Measurements from ENCODE around the gene TACC2.

Gene TACC2

DNA sequence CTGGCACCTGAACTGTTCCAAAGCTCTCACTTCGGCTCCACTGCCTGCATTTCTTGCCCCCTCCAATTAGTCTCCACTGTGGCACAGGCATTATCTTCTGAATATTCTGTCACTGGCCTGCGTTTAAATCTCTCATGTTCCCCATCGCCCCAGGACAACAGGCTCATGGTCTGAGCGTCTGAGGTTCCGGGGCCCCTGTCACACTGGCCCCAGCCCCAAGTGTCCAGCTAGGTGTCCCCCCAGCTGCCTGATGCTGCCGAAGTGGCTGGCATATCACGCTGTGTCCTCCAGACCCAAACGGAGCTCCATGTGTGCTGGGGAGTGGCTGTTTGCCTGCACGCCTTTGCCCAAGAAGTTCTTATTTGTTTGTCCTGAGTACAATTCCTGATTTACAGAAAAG lies 135.4 kb downstream of the TACC2 start:
- no peak for DNase-seq (ENCODE audit: low read depth in 2 of 2)

DNA sequence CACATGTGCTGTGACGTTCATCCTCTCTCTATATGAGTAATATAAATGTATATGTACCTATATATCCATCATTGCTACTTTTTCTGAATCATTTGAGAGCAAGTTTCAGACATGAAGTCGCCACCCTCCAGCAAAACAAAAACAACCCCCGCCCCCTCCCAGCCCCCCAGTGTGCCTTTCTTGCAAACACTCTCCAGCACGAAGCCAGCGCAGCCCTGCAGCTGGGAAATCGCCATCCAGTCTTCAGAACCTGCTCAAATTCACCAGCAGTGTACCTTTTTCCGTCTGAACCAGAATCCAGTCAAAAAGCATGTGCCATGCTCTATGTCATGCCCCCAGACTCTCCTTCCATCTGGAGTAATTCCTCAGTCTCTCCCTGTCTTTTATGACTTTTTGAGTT lies 135.8 kb downstream of the TACC2 start:
- no peak for DNase-seq (ENCODE audit: low read depth in 2 of 2)

DNA sequence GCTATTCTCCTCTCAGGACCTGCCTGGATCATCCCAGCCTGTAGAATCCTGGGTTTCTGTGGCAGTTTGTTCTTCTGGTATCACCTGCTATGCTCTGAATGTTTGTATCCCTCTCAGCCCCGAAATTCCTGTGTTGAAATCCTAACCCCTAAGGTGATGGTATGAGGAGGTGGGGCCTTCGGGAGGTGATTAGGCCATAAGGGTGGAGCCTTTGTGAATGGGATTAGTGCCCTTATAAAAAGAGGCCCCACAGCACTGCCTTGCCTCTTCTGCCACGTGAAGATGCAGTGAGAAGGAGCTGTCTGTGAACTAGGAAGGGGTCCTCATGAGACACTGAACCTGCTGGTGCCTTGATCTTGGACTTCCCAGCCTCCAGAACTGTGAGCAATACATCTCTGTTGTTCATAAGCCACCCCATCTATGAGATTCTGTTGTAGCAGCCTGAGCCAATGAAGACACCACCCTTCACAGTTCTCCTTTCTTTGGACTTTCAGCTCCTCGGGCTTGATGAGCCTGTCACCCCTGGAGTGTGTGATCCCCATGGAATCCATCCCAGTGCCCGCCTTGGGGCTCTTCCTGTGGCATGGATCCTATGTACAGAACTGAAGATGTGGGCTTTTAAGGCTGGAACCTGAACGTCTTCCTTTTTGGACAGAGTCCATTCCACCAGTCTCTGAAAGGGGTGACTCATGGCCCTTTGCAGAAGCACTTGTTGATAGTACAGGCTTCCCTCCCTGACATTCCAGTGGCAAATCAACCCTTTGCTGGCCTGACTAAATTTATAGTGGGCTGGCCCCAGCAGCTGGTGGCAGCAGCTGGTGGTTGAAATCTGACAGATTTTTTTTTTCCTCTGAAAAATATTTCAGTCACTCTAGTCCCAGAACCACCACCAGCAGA lies 138.0 kb downstream of the TACC2 start:
- no peak for DNase-seq (ENCODE audit: low read depth in 2 of 2)

- DNase-seq (ENCODE audit: low read depth in 2 of 2): no peak
Observed at GRCh38 chr10:122127943-122128342, 139.0 kb downstream of the TACC2 start.

GRCh38 chr10:122128357-122128756 lies 139.4 kb downstream of the TACC2 start:
- no peak for DNase-seq (ENCODE audit: low read depth in 2 of 2)

DNA sequence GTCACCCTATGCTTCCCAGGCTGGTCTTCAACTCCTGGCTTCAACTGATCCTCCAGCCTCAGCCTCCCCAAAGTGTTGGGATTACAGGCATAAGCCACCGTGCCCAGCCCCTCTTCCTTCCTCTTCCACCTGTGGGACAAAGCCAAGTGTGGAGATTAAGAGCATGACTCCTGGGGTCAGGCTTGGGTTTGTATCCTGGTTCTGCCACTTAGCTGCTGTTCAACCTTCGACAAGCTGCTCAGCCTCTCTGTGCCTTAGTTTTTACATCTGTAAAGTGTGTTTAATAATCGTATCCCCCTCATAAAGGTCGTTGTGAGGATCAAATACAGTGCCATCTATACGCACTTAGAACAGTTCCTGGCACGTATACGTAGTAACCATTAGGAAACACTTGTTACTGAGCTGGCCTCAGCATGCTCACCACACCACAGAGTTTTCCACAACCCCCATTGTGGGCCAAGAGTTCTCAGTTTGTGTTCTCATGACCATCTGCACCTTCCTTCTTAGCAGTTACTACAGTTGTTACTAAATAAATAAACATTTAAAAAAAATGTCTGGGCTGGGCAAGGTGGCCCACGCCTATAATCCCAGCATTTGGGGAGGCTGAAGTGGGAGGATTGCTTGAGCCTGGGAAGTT lies 141.6 kb downstream of the TACC2 start:
- DNase-seq (ENCODE audit: low read depth in 2 of 2): no peak

DNA sequence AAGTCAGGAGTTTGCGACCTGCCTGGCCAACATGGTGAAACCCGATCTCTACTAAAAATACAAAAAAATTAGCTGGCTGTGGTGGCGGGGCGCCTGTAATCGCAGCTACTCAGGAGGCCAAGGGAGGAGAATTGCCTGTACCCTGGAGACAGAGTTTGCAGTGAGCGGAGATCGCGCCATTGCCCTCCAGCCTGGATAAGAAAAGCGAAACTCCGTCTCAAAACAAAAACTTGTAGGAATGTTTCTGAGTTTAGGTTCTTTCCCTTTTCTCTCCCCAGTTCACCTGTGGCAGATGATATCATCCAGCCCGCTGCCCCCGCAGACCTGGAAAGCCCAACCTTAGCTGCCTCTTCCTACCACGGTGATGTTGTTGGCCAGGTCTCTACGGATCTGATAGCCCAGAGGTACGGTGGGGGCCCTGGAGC lies 143.4 kb downstream of the TACC2 start:
- no peak for DNase-seq (ENCODE audit: low read depth in 2 of 2)

DNA sequence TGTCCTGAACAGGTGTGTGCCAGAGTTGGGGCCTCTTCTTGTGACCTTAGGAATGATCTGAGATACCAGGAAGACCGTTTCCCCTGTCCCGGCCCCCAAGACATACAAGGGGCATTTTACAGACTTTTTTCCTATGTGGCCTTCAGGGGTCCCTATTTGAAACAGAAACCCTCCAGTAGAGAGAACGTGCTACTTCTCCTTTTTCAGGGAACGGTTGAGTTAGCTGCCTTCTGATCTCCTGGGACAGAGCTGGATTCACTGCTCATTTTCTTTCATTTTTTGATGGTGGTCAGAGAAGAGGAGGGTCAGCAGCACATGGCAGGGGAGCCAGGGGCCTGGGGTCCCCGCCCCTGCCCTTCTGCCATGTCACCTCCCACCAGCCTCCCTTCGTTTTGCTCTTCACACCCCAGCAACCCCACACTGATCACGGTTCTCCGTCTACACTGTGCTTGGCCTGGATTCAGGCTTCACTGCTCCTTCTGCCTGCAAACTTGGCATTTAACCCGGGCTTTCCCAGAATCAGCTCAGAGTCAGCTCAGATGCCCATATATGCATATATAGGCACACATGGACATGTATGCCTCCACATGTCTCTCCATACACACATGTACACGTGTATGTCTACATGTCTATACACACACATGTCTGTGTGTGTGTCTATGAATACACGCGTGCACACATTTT lies 144.1 kb downstream of the TACC2 start:
- no peak for DNase-seq (ENCODE audit: low read depth in 2 of 2)

- no peak for DNase-seq (ENCODE audit: low read depth in 2 of 2)
Observed at GRCh38 chr10:122135251-122136025, 146.5 kb downstream of the TACC2 start.

GRCh38 chr10:122138831-122139625 lies 150.1 kb downstream of the TACC2 start:
- DNase-seq (ENCODE audit: low read depth in 2 of 2): no peak

DNA sequence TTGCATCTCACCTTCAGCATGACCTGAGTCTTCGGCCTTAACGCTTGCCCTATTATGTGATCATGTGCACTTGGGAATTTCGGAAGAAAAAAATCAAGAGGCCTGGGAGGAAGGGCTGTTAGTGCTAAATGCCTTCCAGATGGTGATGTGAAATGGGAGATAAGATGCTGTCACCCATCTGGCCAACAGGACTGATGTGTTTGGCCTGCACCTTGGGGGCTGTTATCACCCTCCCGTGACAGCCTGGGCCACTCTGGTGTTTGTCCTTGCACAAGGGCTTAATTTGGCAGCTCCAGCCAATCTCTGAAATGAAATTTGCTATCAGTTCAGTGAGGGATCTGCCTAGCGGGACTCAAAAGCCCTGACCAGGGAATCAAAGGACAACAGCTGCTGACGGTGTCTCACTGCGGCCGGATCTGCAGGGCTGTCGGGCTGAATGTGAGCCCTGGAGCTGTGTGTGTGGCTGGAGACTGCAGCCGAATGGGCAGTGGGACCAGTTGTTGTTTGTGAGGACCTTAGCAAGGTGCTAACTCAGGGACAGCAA lies 150.7 kb downstream of the TACC2 start:
- DNase-seq (ENCODE audit: low read depth in 2 of 2): no peak

DNA sequence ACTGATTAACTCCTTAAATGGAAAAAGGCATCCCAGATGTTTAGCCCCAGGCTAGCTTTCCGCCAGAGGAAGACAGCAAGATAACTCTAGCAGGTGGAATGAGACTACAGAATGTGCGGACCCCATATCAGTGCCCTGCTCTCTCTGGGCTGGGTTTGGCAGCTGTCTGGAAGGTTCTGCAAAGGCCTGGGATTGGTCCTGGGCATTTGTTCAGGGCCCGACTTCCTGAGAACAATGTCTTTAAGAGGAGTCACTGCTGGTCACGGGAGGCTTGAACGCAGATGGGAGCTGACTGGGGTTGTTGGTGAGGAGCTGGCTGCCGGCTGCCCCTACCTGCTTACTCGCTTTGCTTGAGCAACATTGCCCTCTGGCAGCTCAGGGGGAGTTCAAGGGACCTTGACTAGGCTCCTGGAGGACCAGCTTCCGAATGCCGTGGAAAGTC lies 151.5 kb downstream of the TACC2 start:
- no peak for DNase-seq (ENCODE audit: low read depth in 2 of 2)

GRCh38 chr10:122140941-122141623 lies 152.1 kb downstream of the TACC2 start:
- no peak for DNase-seq (ENCODE audit: low read depth in 2 of 2)

DNA sequence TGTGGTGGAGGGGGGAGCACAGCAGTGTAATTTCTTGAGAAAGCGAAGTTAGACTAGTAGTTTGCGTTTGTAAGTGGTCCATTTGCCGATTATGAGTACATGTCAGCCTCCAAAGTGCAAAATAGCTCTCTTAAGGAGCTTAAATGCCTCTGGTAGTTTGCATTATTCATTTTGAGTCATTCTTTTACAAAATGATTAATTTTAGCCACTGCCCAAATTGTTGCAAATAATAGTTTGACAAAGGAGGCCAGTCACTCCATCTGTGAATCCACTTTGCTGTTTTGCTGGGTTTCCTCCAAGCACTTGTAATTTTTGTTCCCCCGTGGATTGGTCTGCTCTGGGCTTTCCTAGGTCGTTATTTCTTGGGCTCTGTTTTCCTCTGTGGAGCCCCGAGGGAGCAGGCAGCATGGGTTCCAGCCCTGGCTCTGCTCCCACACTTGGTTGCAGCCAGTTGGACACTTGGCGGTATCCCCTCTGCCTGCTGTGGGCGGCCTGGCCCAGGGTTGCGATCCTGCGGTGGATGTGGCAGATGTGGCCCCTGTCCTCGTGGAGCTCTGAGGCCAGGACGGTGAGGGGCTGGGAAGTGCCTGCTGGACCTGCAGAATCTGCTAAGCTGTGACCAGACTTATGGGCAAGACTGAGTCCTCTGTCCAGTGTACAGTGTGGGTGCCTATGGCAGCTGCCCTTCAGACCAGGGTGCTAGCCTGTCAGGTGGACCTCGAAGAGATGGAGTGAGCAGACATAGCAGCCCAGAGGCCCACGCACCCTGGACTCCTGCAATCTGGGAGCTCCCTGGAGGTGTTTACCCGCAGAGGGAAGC lies 153.1 kb downstream of the TACC2 start:
- DNase-seq (ENCODE audit: low read depth in 2 of 2): no peak

GRCh38 chr10:122142641-122143237 lies 153.8 kb downstream of the TACC2 start:
- no peak for DNase-seq (ENCODE audit: low read depth in 2 of 2)

DNA sequence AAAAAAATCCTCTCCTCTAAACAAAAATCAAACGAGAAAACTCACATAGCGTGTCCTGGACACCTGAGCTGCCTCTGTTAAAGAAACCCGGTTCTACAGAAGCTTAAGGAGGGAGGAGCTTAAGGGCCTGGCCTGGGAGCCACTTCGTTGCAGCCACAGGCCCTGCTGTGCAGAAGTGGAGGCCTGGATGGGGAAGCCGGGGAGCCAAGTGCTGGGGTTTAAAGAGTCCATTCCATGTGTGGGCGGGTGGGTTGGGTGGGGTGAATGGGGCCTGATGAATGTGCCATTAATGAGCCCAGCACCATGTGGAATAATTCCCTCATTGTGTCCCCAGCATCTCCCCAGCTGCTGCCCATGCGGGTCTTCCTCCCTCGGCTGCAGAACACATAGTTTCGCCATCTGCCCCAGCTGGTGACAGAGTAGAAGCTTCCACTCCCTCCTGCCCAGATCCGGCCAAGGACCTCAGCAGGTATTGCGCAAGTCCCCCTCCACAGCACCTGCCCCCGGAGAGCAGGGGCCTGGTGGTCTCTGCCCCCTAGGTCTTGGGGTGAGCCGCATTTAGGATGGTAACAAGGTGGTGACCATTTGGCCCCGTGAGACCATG lies 154.4 kb downstream of the TACC2 start:
- no peak for DNase-seq (ENCODE audit: low read depth in 2 of 2)

DNA sequence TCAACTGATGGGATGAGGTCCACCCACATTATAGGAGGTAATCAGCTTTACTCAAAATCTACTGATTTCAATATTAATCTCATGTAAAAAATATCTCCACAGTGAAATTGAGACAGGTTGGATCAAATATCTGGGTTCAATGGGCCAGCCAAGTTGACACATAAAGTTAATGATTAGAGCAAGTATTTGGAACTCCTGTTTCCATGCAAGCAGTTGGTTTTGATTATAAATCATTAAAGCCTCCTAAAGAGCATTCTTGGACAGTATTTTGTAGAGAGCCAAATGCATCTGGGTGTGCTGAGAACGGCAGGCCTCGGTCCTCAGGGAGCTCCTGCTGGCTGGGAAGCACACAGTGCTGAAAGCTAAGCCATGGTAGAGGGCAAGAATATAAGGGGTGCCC lies 155.2 kb downstream of the TACC2 start:
- DNase-seq (ENCODE audit: low read depth in 2 of 2): no peak

DNA sequence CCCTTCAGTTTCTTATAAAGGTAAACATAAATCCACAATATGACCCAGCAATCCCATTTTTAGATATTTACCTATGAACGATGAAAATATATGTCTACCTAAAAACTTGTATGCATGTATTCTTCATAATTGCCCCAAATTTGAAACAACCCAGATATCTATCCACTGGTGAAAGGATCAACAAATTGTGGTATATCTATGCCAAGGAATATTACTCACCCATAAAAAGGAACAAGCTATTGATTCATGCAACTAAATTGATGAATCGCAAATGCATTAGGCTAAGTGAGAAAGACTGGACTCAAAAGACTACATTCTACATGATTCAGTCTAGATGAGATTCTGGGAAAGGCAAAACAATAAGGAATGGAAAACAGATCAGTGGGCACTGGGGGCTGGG lies 156.2 kb downstream of the TACC2 start:
- no peak for DNase-seq (ENCODE audit: low read depth in 2 of 2)

All from stimulated activated CD8-positive, alpha-beta memory T cell treated with anti-CD3 and anti-CD28 coated beads, Interleukin-7, amount 100 ng/mL, for 4 hours (primary cell).